Measurements from ENCODE around the gene KIAA2012.
A peak's percentile ranks its signal among the peaks of the same experiment; 100 is the strongest.

Gene KIAA2012

GRCh38 chr2:202072737-202073401 lies at the start of gene KIAA2012:
Gene KIAA2012, plus strand, starts transcription at chr2:202073255. Its CDS starts 373 bp downstream, at chr2:202073628.
- Histone ChIP-seq H3K27ac (ENCODE audit: low read depth, low read length) (no peak within 1 kb of the TSS), H3K4me1 (ENCODE audit: control insufficient read depth in 1 of 2, insufficient read depth in 2 of 2, low read length in 2 of 2) (peaks cover 0 to 5% of the 10 kb centered on the region in 2 donors), H3K9me3 (ENCODE audit: control insufficient read depth in 1 of 2, low read length in 2 of 2) (no peaks in the 10 kb centered on the region), H3K27me3 (ENCODE audit: control insufficient read depth in 1 of 2, insufficient read depth in 2 of 2, low read length in 2 of 2) (no peaks in the 10 kb centered on the region), H3K36me3 (ENCODE audit: control insufficient read depth in 1 of 2, insufficient read depth in 2 of 2, low read length in 2 of 2) (no peaks in the 10 kb centered on the region), H3K9ac (ENCODE audit: low read depth in 1 of 2, low read length in 2 of 2) (no peak within 1 kb of the TSS), H3K4me3 (ENCODE audit: low read depth in 1 of 2, low read length in 2 of 2) (no peak within 1 kb of the TSS)

GRCh38 chr2:202023904-202024266 lies 49.2 kb upstream of the KIAA2012 start:
- Histone ChIP-seq H3K9ac (ENCODE audit: low read depth in 1 of 2, low read length in 2 of 2) (no peak overlapping the region), H3K4me1 (ENCODE audit: control insufficient read depth in 1 of 2, insufficient read depth in 2 of 2, low read length in 2 of 2) (no peaks in the 10 kb centered on the region), H3K4me3 (ENCODE audit: low read depth in 1 of 2, low read length in 2 of 2) (no peak overlapping the region), H3K27me3 (ENCODE audit: control insufficient read depth in 1 of 2, insufficient read depth in 2 of 2, low read length in 2 of 2) (peaks cover 0 to 3% of the 10 kb centered on the region in 2 donors), H3K36me3 (ENCODE audit: control insufficient read depth in 1 of 2, insufficient read depth in 2 of 2, low read length in 2 of 2) (no peaks in the 10 kb centered on the region), H3K27ac (ENCODE audit: low read depth, low read length) (no peak overlapping the region), H3K9me3 (ENCODE audit: control insufficient read depth in 1 of 2, low read length in 2 of 2) (no peaks in the 10 kb centered on the region)

DNA sequence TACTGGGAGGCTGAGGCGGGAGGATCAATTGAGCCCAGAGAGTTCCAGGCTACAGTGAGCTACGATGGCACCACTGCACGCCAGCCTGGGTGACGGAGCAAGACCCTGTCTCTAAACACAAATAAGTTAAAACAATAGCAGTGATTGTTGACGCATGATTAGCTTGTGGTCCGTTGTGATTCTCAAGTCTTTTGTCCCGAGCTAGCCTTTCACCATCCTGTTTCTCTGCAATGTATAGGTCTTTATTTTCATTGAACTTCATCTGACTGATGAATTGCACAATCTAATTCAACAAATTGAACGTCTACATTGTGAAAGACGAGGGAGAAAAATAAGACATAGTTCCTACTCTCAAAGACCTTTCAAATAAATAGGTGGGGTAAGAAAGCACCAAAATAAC lies 48.2 kb upstream of the KIAA2012 start:
- Histone ChIP-seq H3K27ac (ENCODE audit: low read depth, low read length) (no peak overlapping the region), H3K4me3 (ENCODE audit: low read depth in 1 of 2, low read length in 2 of 2) (no peak overlapping the region), H3K9ac (ENCODE audit: low read depth in 1 of 2, low read length in 2 of 2) (no peak overlapping the region), H3K4me1 (ENCODE audit: control insufficient read depth in 1 of 2, insufficient read depth in 2 of 2, low read length in 2 of 2) (no peaks in the 10 kb centered on the region), H3K9me3 (ENCODE audit: control insufficient read depth in 1 of 2, low read length in 2 of 2) (no peaks in the 10 kb centered on the region), H3K27me3 (ENCODE audit: control insufficient read depth in 1 of 2, insufficient read depth in 2 of 2, low read length in 2 of 2) (peaks cover 0 to 3% of the 10 kb centered on the region in 2 donors), H3K36me3 (ENCODE audit: control insufficient read depth in 1 of 2, insufficient read depth in 2 of 2, low read length in 2 of 2) (no peaks in the 10 kb centered on the region)

- Histone ChIP-seq H3K4me1 (ENCODE audit: control insufficient read depth in 1 of 2, insufficient read depth in 2 of 2, low read length in 2 of 2) (no peaks in the 10 kb centered on the region), H3K4me3 (ENCODE audit: low read depth in 1 of 2, low read length in 2 of 2) (no peak overlapping the region), H3K9ac (ENCODE audit: low read depth in 1 of 2, low read length in 2 of 2) (no peak overlapping the region), H3K27ac (ENCODE audit: low read depth, low read length) (no peak overlapping the region), H3K27me3 (ENCODE audit: control insufficient read depth in 1 of 2, insufficient read depth in 2 of 2, low read length in 2 of 2) (peaks cover 0 to 3% of the 10 kb centered on the region in 2 donors), H3K9me3 (ENCODE audit: control insufficient read depth in 1 of 2, low read length in 2 of 2) (no peaks in the 10 kb centered on the region), H3K36me3 (ENCODE audit: control insufficient read depth in 1 of 2, insufficient read depth in 2 of 2, low read length in 2 of 2) (no peaks in the 10 kb centered on the region)
Measured at GRCh38 chr2:202025816-202026215, 47.2 kb upstream of the KIAA2012 start.

DNA sequence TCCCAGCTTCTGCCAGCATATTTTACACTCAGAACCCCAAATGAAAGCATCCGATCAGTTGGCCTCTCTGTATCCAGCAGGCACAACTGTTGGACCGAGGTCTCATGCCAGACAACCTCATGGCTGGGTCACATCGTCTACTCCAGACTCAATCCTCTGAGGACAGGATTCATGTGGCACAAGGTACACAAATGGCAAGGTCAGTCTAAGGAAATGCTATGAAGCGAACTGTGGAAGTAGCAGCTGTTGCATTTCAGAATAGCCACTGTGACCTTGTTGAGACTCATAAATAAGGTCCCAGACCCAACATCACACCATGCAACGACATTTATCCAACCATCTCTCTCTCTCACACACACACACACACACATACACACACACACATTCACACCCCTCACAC lies 46.5 kb upstream of the KIAA2012 start:
- no peak overlapping the region for H3K27ac ChIP-seq (ENCODE audit: low read depth, low read length)
- no peaks in the 10 kb centered on the region for H3K9me3 ChIP-seq (ENCODE audit: control insufficient read depth in 1 of 2, low read length in 2 of 2)
- H3K4me3 ChIP-seq (ENCODE audit: low read depth in 1 of 2, low read length in 2 of 2): no peak overlapping the region
- H3K36me3 ChIP-seq (ENCODE audit: control insufficient read depth in 1 of 2, insufficient read depth in 2 of 2, low read length in 2 of 2): no peaks in the 10 kb centered on the region
- H3K9ac ChIP-seq (ENCODE audit: low read depth in 1 of 2, low read length in 2 of 2): no peak overlapping the region
- no peaks in the 10 kb centered on the region for H3K4me1 ChIP-seq (ENCODE audit: control insufficient read depth in 1 of 2, insufficient read depth in 2 of 2, low read length in 2 of 2)
- H3K27me3 ChIP-seq (ENCODE audit: control insufficient read depth in 1 of 2, insufficient read depth in 2 of 2, low read length in 2 of 2): peaks cover 0 to 3% of the 10 kb centered on the region in 2 donors

DNA sequence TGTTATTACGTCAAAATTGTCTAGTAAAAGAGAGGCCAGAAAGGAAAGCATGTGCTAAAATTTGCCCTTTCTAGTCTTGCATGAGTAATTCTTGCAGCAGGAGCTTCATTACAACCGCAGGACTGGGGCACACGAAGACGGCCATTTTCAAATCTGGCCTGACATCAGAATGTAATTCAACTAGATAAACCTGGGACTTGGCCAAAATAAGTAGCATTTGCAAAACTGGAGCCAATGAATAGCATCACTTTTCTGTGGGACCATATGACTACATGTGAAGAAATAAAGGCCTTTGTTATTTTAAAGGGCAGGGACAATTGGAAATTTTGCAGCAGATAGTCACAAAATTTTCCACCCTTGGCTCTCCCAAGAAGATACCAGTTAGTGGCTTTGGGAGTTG lies 42.4 kb upstream of the KIAA2012 start:
- no peaks in the 10 kb centered on the region for H3K27me3 ChIP-seq (ENCODE audit: control insufficient read depth in 1 of 2, insufficient read depth in 2 of 2, low read length in 2 of 2)
- no peaks in the 10 kb centered on the region for H3K36me3 ChIP-seq (ENCODE audit: control insufficient read depth in 1 of 2, insufficient read depth in 2 of 2, low read length in 2 of 2)
- no peak overlapping the region for H3K9ac ChIP-seq (ENCODE audit: low read depth in 1 of 2, low read length in 2 of 2)
- H3K9me3 ChIP-seq (ENCODE audit: control insufficient read depth in 1 of 2, low read length in 2 of 2): no peaks in the 10 kb centered on the region
- peaks cover 17 to 21% of the 10 kb centered on the region in 2 donors for H3K4me1 ChIP-seq (ENCODE audit: control insufficient read depth in 1 of 2, insufficient read depth in 2 of 2, low read length in 2 of 2)
- no peak overlapping the region for H3K27ac ChIP-seq (ENCODE audit: low read depth, low read length)
- no peak overlapping the region for H3K4me3 ChIP-seq (ENCODE audit: low read depth in 1 of 2, low read length in 2 of 2)

GRCh38 chr2:202031246-202031951 lies 41.7 kb upstream of the KIAA2012 start:
- no peaks in the 10 kb centered on the region for H3K9me3 ChIP-seq (ENCODE audit: control insufficient read depth in 1 of 2, low read length in 2 of 2)
- no peak overlapping the region for H3K9ac ChIP-seq (ENCODE audit: low read depth in 1 of 2, low read length in 2 of 2)
- no peak overlapping the region for H3K27ac ChIP-seq (ENCODE audit: low read depth, low read length)
- peaks cover 17 to 27% of the 10 kb centered on the region in 2 donors for H3K4me1 ChIP-seq (ENCODE audit: control insufficient read depth in 1 of 2, insufficient read depth in 2 of 2, low read length in 2 of 2)
- no peaks in the 10 kb centered on the region for H3K36me3 ChIP-seq (ENCODE audit: control insufficient read depth in 1 of 2, insufficient read depth in 2 of 2, low read length in 2 of 2)
- H3K27me3 ChIP-seq (ENCODE audit: control insufficient read depth in 1 of 2, insufficient read depth in 2 of 2, low read length in 2 of 2): peaks cover 0 to 1% of the 10 kb centered on the region in 2 donors
- no peak overlapping the region for H3K4me3 ChIP-seq (ENCODE audit: low read depth in 1 of 2, low read length in 2 of 2)

GRCh38 chr2:202032846-202033316 lies 40.2 kb upstream of the KIAA2012 start:
- Histone ChIP-seq H3K36me3 (ENCODE audit: control insufficient read depth in 1 of 2, insufficient read depth in 2 of 2, low read length in 2 of 2) (no peaks in the 10 kb centered on the region), H3K4me3 (ENCODE audit: low read depth in 1 of 2, low read length in 2 of 2) (peak overlapping the region; percentile 88 to 94), H3K27ac (ENCODE audit: low read depth, low read length) (peak overlapping the region; percentile 89), H3K27me3 (ENCODE audit: control insufficient read depth in 1 of 2, insufficient read depth in 2 of 2, low read length in 2 of 2) (peaks cover 0 to 5% of the 10 kb centered on the region in 2 donors), H3K9me3 (ENCODE audit: control insufficient read depth in 1 of 2, low read length in 2 of 2) (no peaks in the 10 kb centered on the region), H3K4me1 (ENCODE audit: control insufficient read depth in 1 of 2, insufficient read depth in 2 of 2, low read length in 2 of 2) (peaks cover 17 to 38% of the 10 kb centered on the region in 2 donors), H3K9ac (ENCODE audit: low read depth in 1 of 2, low read length in 2 of 2) (peak overlapping the region; percentile 59 to 80)

- no peaks in the 10 kb centered on the region for H3K36me3 ChIP-seq (ENCODE audit: control insufficient read depth in 1 of 2, insufficient read depth in 2 of 2, low read length in 2 of 2)
- H3K27me3 ChIP-seq (ENCODE audit: control insufficient read depth in 1 of 2, insufficient read depth in 2 of 2, low read length in 2 of 2): peaks cover 0 to 5% of the 10 kb centered on the region in 2 donors
- H3K9me3 ChIP-seq (ENCODE audit: control insufficient read depth in 1 of 2, low read length in 2 of 2): no peaks in the 10 kb centered on the region
- peak within 1 kb of the TSS; percentile 59 to 80 for H3K9ac ChIP-seq (ENCODE audit: low read depth in 1 of 2, low read length in 2 of 2)
- H3K4me1 ChIP-seq (ENCODE audit: control insufficient read depth in 1 of 2, insufficient read depth in 2 of 2, low read length in 2 of 2): peaks cover 20 to 41% of the 10 kb centered on the region in 2 donors
- peak within 1 kb of the TSS; percentile 89 for H3K27ac ChIP-seq (ENCODE audit: low read depth, low read length)
- peak within 1 kb of the TSS; percentile 88 to 94 for H3K4me3 ChIP-seq (ENCODE audit: low read depth in 1 of 2, low read length in 2 of 2)
Measured at GRCh38 chr2:202033317-202034248, 39.5 kb upstream of the KIAA2012 start, which contains the start of gene FZD7. Gene FZD7, plus strand, starts transcription at chr2:202033855. Its CDS starts 793 bp downstream, at chr2:202034648.
